ENCODE data around the gene ECPAS. TPM values are rescaled to one million over a fixed set of nuclear protein-coding genes. Genes with fewer than 3 reads are reported as not detected.

The ECPAS gene
- total RNA-seq, 1 experiment from 2014 or later: 106 TPM

DNA sequence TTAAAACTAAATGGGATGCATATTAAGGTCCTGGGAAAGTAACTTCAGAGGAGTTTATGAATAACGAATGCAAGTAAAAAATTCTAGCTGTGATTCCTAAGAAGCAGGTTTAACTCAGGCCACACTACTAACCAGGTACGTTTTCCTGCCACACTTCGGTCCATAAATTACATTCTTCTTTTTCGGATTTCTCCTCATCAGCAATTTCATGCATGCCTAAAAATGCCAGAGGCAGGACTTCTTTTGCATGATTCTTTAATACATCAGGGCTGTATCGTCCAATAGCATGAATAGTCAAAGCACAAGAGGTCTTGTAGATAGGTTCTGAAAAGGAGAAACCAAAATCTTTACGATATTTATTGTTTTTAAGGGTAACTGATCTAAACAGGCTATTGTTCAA is 111.9 kb downstream of the ECPAS start:
- Histone ChIP-seq H3K14ac (ENCODE audit: insufficient read depth, low read length) (no peak overlapping the region), H2BK5ac (ENCODE audit: insufficient read length, low read length) (no peak overlapping the region), H3K4me1 (ENCODE audit: insufficient read depth, low read length) (no peaks in the 10 kb centered on the region), H2BK120ac (ENCODE audit: low read depth, low read length, poor library complexity, severe bottlenecking) (no peak overlapping the region), H3K27me3 (ENCODE audit: insufficient read depth, low read length) (no peaks in the 10 kb centered on the region), H3K79me2 (ENCODE audit: insufficient read depth, low read length) (no peaks in the 10 kb centered on the region), H3K23ac (ENCODE audit: insufficient read length, low read depth, low read length) (no peak overlapping the region), H3K79me1 (ENCODE audit: insufficient read depth, low read depth, low read length, poor library complexity, severe bottlenecking) (no peaks in the 10 kb centered on the region), H4K5ac (ENCODE audit: insufficient read length, low read depth, low read length) (no peak overlapping the region), H4K91ac (ENCODE audit: insufficient read length, low read depth, low read length) (no peak overlapping the region), H3K9ac (ENCODE audit: extremely low read depth, insufficient read length, low read length) (no peak overlapping the region), H3K4me2 (ENCODE audit: insufficient read depth, insufficient read length, low read length) (no peak overlapping the region), H3K9me3 (ENCODE audit: control insufficient read depth, low read depth, low read length) (no peaks in the 10 kb centered on the region), H3T11ph (ENCODE audit: low read length) (no peak overlapping the region), H3K18ac (ENCODE audit: insufficient read length, low read depth, low read length) (no peak overlapping the region), H2BK20ac (ENCODE audit: low read depth, low read length, poor library complexity, severe bottlenecking) (no peak overlapping the region), H2AK5ac (ENCODE audit: insufficient read length, low read length) (no peak overlapping the region), H3K23me2 (ENCODE audit: insufficient read length, low read depth, low read length, poor library complexity, severe bottlenecking) (no peaks in the 10 kb centered on the region), H3K4ac (ENCODE audit: low read depth, low read length) (no peak overlapping the region), H2BK12ac (ENCODE audit: insufficient read length, low read depth, low read length) (no peak overlapping the region), H4K20me1 (ENCODE audit: control insufficient read depth, insufficient read depth, insufficient read length) (no peaks in the 10 kb centered on the region), H3K56ac (ENCODE audit: insufficient read length, low read depth, low read length) (no peak overlapping the region), H3K27ac (ENCODE audit: insufficient read length, low read depth, low read length) (no peak overlapping the region), H2BK15ac (ENCODE audit: low read depth, low read length) (no peak overlapping the region), H4K8ac (replicated peaks; ENCODE audit: insufficient read length, low read depth, low read length) (no peak overlapping the region), H2AFZ (ENCODE audit: low read length) (no peak overlapping the region)
- Mint-ChIP-seq H3K27ac (no peak overlapping the region), H3K4me3 (no peak overlapping the region), H3K9me3 (no peaks in the 10 kb centered on the region), H3K4me1 (no peaks in the 10 kb centered on the region), H3K36me3 (ENCODE audit: insufficient read depth in 1 of 3, low read depth in 3 of 3) (peaks cover 39 to 79% (median 62%) of the 10 kb centered on the region in 3 experiments; a peak in 6 of 7 replicates), H3K27me3 (ENCODE audit: low read depth) (no peaks in the 10 kb centered on the region)
- WGBS (ENCODE audit: extremely low coverage, insufficient read length, low lambda C conversion rate): no CpG with 5 or more reads among the region's 6 CpGs
- TF ChIP-seq, protein P1, sequence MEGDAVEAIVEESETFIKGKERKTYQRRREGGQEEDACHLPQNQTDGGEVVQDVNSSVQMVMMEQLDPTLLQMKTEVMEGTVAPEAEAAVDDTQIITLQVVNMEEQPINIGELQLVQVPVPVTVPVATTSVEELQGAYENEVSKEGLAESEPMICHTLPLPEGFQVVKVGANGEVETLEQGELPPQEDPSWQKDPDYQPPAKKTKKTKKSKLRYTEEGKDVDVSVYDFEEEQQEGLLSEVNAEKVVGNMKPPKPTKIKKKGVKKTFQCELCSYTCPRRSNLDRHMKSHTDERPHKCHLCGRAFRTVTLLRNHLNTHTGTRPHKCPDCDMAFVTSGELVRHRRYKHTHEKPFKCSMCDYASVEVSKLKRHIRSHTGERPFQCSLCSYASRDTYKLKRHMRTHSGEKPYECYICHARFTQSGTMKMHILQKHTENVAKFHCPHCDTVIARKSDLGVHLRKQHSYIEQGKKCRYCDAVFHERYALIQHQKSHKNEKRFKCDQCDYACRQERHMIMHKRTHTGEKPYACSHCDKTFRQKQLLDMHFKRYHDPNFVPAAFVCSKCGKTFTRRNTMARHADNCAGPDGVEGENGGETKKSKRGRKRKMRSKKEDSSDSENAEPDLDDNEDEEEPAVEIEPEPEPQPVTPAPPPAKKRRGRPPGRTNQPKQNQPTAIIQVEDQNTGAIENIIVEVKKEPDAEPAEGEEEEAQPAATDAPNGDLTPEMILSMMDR (conservative IDR thresholded peaks at IDR 0.05): no peak
- DNase-seq: no peak
